ENCODE data around the gene GYS1.
A peak's percentile ranks its signal among the peaks of the same experiment; 100 is the strongest.
"Not testable (repeated sequence)": the region's sequence is repeated elsewhere in the genome, so short reads cannot be mapped to it uniquely, and the experiment has no call there.

The GYS1 gene

DNA sequence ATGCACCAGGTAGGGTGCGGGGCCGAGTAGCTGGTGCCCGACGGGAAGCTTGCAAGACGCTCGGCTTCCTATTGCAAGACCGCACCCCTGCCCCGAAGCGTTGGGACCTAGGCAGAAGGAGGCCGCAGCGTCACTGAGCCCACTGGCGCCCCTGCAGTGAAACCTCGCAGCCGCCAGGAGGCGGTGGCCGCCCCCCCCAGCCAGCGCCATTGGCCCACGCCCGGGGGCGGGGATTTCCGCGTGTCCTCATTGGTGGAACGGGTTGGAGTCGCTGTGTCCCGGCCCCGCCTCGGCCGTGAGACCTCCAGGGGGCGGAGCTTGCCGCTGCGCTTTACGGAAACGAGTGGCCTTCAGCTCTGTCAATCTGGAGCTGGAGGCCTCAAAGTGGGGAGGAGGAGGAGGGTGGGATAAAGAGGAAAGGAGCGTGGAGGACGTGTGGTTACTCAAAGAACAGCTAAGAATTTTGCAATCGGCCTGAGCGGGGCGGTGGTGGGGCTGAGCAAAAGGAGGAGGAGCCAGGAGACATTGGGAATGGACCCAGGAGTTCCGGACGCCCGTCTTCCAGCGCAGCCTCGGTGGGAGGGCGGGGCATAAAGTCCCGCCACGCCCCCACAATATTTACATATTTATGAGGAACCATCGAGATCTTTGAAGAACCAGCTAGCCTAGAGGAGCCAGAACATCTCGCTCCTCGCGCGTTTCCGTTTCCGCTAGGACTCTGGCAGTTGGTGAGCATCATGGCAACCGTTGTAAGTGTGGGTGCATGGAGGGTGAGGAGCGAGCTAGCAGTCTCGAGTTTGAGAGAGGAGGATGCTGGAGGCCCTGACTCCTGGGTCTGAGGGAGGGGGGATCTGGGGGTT lies at the start of gene GYS1, which contains the start of gene RUVBL2:
Gene GYS1 (minus strand): TSS at position 135 of the 860 bp plus-strand sequence. CDS start 197 bp downstream, outside the sequence.
Gene RUVBL2 (plus strand): TSS at position 713 of the 860 bp plus-strand sequence. CDS start 25 bp downstream, at position 738.
- peak; percentile 100 for DNase-seq

GRCh38 chr19:49042666-49043065 lies 49.6 kb upstream of the GYS1 start:
- DNase-seq = not testable (repeated sequence)

GRCh38 chr19:49042177-49042576 lies 49.1 kb upstream of the GYS1 start:
- DNase-seq = no peak

DNA sequence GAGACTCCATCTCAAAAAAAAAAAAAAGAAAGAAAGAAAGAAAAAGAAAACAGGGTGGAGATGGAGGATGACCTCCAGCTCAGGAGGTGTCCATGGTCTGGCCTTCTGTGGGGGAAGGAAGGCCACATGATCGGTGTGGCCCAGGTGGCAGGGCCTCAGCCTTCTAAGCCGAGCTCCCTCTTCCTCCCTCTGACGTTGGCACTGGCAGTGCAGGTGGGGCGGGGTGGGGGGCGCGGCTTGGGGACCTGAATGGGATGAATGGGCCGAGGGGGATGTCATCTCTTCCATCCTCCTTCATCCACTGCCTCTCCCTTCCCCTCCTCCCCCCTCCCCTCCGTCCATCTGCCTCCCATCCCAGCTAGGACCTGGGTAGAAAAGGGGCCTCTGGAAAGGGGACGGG lies 46.6 kb upstream of the GYS1 start:
- DNase-seq = not testable (repeated sequence)

- peak; percentile 66 for DNase-seq
Observed at GRCh38 chr19:49038557-49039276, 45.6 kb upstream of the GYS1 start.

DNA sequence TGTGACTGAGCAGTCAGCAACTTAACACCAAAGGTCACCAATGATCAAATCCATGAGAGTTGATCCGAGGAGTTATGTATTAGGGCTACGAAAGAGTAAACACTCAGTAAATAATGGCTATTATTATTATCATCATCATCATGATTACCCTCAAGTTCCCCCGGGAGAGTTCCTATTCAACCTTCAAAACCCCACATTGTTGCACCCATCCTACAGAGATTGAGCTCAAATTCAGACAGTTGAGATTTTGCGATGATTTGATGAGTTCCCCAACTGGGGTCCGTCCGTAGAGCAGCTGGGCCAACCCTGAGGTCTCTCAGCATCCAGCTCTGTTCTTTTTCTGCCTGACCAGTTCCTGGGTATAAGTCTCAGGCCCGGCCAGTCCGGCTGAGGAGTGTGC lies 45.0 kb upstream of the GYS1 start:
- not testable (repeated sequence) for DNase-seq

DNA sequence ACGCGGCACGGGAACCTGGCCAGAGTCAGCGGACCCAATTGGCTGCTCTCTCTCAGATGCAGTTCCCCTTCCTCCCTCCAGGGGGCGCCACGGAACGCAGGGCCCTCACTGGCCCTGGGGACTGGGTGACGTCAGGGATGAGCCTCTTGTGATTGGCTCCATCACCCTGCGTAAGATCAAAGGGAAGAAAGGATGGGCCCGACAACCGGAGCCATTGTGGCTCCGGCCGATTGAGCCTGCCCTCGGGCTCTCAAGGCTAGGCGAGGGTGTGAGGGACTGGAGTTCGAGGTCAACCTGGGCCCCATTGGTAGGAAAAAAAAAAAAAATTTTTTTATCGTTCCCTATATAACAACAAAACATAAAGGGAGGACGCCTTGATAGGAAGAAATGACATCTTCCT lies 43.7 kb upstream of the GYS1 start, which contains the start of gene CGB1:
Gene CGB1 (minus strand): TSS at position 81 of the 400 bp plus-strand sequence. CDS start 184 bp downstream, outside the sequence.
- not testable (repeated sequence) for DNase-seq

DNA sequence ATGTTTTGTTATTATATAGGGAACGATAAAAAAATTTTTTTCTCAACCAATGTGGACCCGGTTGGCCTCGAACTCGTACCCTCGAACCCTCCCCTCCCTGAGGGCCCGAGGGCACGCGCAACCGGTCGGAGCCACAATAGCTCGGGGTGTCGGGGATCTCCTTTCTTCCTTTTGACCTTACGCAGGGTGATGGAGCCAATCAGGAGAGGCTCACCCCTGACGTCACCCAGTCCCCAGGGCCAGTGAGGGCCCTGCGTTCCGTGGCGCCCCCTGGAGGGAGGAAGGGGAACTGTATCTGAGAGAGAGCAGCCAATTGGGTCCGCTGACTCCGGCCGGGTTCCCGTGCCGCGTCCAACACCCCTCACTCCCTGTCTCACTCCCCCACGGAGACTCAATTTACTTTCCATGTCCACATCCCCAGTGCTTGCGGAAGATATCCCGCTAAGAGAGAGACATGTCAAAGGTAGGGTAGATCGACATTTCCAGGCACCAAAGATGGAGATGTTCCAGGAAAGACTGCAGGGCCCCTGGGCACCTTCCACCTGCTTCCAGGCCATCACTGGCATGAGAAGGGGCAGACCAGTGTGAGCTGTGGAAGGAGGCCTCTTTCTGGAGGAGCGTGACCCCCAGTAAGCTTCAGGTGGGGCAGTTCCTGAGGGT lies 38.7 kb upstream of the GYS1 start, which contains the start of gene CGB2:
Gene CGB2 (plus strand): TSS at position 249 of the 660 bp plus-strand sequence. CDS start 206 bp downstream, at position 455.
- DNase-seq = not testable (repeated sequence)

- not testable (repeated sequence) for DNase-seq
Observed at GRCh38 chr19:49030323-49030722, 37.2 kb upstream of the GYS1 start.

GRCh38 chr19:49029749-49030148 lies 36.6 kb upstream of the GYS1 start:
- peak; percentile 46 for DNase-seq

DNA sequence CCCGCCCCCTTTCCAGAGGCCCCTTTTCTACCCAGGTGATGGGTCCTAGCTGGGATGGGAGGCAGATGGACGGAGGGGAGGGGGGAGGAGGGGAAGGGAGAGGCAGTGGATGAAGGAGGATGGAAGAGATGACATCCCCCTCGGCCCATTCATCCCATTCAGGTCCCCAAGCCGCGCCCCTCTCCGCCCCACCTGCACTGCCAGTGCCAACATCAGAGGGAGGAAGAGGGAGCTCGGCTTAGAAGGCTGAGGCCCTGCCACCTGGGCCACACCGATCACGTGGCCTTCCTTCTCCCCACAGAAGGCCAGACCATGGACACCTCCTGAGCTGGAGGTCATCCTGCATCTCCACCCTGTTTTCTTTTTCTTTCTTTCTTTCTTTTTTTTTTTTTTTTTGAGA lies 35.6 kb upstream of the GYS1 start:
- DNase-seq = not testable (repeated sequence)

DNA sequence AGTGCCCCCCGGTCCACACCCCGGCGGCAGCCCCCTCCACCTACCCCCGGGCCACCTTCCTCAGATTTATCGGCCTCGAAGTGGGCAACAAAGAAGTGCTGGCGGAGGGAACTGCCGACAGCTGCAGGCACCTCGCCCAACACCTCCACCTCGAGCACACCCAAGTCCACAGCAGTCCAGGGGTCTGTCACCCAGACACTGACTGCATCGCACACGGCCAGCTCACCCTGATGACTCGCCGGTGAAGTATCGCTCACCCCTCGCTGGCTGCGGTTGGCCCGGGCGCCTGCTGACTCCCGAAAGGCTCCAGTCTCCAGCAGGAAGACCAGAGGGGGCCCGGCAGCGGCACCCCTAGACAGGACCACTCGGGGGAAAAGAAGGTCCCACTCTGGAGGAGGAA lies 32.5 kb upstream of the GYS1 start:
- peak; percentile 36 for DNase-seq

GRCh38 chr19:49025088-49025487 lies 32.0 kb upstream of the GYS1 start:
- DNase-seq = not testable (repeated sequence)

DNA sequence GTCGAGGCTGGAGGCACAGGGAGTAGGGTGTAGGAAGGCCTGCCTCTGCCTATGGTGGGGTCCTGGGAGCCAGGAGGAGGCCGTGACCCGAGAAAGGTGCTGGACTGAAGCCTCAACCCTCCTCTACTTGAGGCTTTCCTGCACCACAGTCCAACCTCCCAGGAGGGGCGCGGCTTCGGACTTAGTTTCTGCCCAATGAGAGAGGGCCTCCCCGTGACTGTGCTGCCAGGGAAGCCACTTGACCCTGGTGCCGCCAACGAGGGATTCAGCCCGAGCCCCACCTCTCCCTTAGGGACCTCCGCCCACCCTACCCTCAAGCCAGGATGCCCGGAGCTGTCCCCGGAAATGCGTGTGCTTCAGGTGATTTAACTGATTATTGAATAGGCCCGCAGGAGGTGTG lies 31.1 kb upstream of the GYS1 start, which contains the start of gene CGB3:
Gene CGB3 (minus strand): TSS at position 101 of the 400 bp plus-strand sequence. CDS start 362 bp downstream, outside the sequence.
- not testable (repeated sequence) for DNase-seq

- no peak for DNase-seq
Observed at GRCh38 chr19:49022116-49022515, 29.0 kb upstream of the GYS1 start.

GRCh38 chr19:49020931-49021895 lies 28.1 kb upstream of the GYS1 start:
- DNase-seq = peak; percentile 25

GRCh38 chr19:49020342-49020741 lies 27.2 kb upstream of the GYS1 start:
- DNase-seq = no peak

- DNase-seq = peak; percentile 36
Observed at GRCh38 chr19:49019242-49019932, 26.3 kb upstream of the GYS1 start.

DNA sequence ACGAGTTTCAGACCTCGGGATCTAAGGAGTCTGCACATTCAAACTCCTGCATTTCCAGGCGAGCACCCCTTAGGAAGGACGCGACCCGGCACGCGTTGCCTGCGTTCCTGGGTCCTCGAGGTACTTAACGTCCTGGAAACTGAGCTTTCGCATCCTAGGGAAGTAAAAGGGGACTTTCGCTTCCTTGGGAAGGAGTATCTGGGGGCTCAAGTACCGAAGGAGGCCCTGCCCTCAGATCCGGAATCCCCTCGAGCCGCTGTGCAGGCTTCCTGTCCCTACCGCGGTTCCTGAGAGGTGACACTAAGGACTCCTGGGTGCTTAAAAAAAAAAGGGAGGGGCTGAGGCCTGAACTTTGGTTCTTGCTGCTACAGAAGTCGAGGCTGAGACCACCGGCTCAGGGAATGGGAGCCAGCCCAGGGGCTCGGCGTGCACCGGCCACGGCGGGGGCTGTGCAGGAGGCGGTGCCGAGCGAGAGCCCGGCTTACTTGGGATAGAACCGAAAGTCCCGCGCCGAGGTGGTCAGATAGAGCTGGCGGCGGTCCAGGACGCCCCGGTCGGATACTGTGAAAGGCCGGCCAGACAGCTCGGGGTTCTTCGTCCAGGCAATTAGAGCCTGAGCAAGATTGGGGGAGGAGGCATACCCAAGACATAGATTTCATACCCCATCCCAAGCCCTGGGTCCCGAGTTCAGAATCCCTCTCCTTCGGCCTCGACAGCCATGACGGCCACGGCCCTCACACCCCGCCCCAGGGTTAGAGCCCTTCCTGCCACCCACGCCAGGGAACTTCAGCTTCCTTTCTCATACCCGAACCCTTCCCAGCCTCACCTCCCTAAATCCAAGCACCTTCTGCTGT lies 25.5 kb upstream of the GYS1 start:
- not testable (repeated sequence) for DNase-seq

Measured in fibroblast of upper back skin (primary cell).